K562 (cell line): Measurements from ENCODE around the gene HCRT. TPM values are rescaled to one million over a fixed set of nuclear protein-coding genes. Genes with fewer than 3 reads are reported as not detected.
A peak's percentile ranks its signal among the peaks of the same experiment; 100 is the strongest.

Source experiments
- ATAC-seq: fragments of 200-7000 bp; cut with Tn5 transposase; 3 replicates; pipeline ENCODE4 v1.9.1; 2020; ENCODE audit warnings: moderate library complexity
- BruUV-seq: library from RNA; stranded (reverse); fragments of 400-500 nt; replicated peaks from 2 replicates; lab custom pipeline; 2021; lab: Mats Ljungman, UMichigan
- CTCF ChIA-PET: fragments of 300-600 bp; formaldehyde crosslinking; extraction: SDS; loops from one replicate; lab custom pipeline; 2021; ENCODE audit warnings: low intra/inter-chr PET ratio; lab: Yijun Ruan, JAX
- POLR2A ChIA-PET: fragments of 300-600, 350-650 bp; sonication (Branson Sonifier 250); formaldehyde crosslinking; extraction: SDS; loops from one replicate; lab custom pipeline; 2021; ENCODE audit warnings: antibody characterized with exemption, inconsistent platforms; lab: Yijun Ruan, JAX
- DNase-seq, 4 experiments: peaks; one replicate each; pipeline versions ENCODE4 v3.0.0 to v3.0.0-alpha.2; 2011 to 2018; ENCODE audit warnings: low spot score in 3 of 4, mixed read lengths in 3 of 4; ENCODE audit errors: extremely low read depth in 1 of 4
- FAIRE-seq: peaks from 2 replicates; lab custom pipeline; 2011; peaks lifted over from hg19 to GRCh38; lab: Jason Lieb, UNC
- H2AFZ ChIP-seq: 2 replicates; pipeline ENCODE4 v1.6.0; 2011; ENCODE audit warnings: low read depth, low read length, control low read depth, inconsistent platforms
- H3K27ac ChIP-seq: fragments of 200-600 bp; 3 replicates; pipeline ENCODE4 v1.8.0; 2011; ENCODE audit warnings: low read depth, mild to moderate bottlenecking, control low read depth, inconsistent platforms, low read length, moderate library complexity, mixed read lengths; ENCODE audit errors: extremely low read depth
- H3K27me3 ChIP-seq, 2 experiments: fragments of 300-600 bp in 1 of 2; 2 replicates in 1 of 2; 3 replicates in 1 of 2; pipeline versions ENCODE4 v1.6.0 to v1.8.0; 2011; ENCODE audit warnings: inconsistent platforms in 2 of 2, low read length in 2 of 2, mild to moderate bottlenecking in 1 of 2, mixed read lengths in 1 of 2, moderate library complexity in 1 of 2; ENCODE audit not compliant: control insufficient read depth in 2 of 2, insufficient read depth in 2 of 2
- H3K36me3 ChIP-seq: fragments of 300-600 bp; 3 replicates; pipeline ENCODE4 v1.8.0; 2011; ENCODE audit warnings: mild to moderate bottlenecking, low read length, inconsistent platforms; ENCODE audit not compliant: control insufficient read depth, insufficient read depth
- H3K4me1 ChIP-seq, 2 experiments: fragments of 200-600 bp in 1 of 2; replicated peaks in 1 of 2; 2 replicates in 1 of 2; 3 replicates in 1 of 2; pipeline versions ENCODE4 v1.5.1 to v1.8.0; 2011; ENCODE audit warnings: inconsistent platforms in 2 of 2, low read length in 2 of 2, mild to moderate bottlenecking in 1 of 2, mixed read lengths in 1 of 2, moderate library complexity in 1 of 2; ENCODE audit not compliant: control insufficient read depth in 2 of 2, insufficient read depth in 2 of 2
- H3K4me2 ChIP-seq: 2 replicates; pipeline ENCODE4 v1.6.1; 2011; ENCODE audit warnings: low read length, control low read depth, inconsistent platforms, mixed read lengths; ENCODE audit not compliant: insufficient read depth
- H3K4me3 ChIP-seq: fragments of 200-600 bp; sonication (generic), shearing (Covaris generic); 2 replicates; pipeline ENCODE4 v1.5.1; 2016; ENCODE audit warnings: control low read depth, inconsistent platforms
- H3K79me2 ChIP-seq: fragments of 200-600 bp; 3 replicates; pipeline ENCODE4 v1.8.0; 2011; ENCODE audit warnings: low read length, inconsistent platforms; ENCODE audit not compliant: control insufficient read depth, insufficient read depth
- H3K9ac ChIP-seq, 2 experiments: 2 replicates each; pipeline versions ENCODE4 v1.6.0 to v1.6.1; 2011; ENCODE audit warnings: low read depth in 2 of 2, low read length in 2 of 2, control low read depth in 1 of 2, inconsistent platforms in 1 of 2, mild to moderate bottlenecking in 1 of 2, mixed read lengths in 1 of 2; ENCODE audit not compliant: insufficient read depth in 1 of 2
- H3K9me1 ChIP-seq: one replicate; pipeline ENCODE4 v1.6.0; 2011; ENCODE audit warnings: inconsistent platforms, mild to moderate bottlenecking, low read length, moderate library complexity; ENCODE audit not compliant: control insufficient read depth, insufficient read depth
- H3K9me3 ChIP-seq: replicated peaks from 2 replicates; pipeline ENCODE4 v1.5.1; 2011; ENCODE audit warnings: low read depth, low read length, inconsistent platforms; ENCODE audit not compliant: control insufficient read depth, insufficient read depth
- H4K20me1 ChIP-seq: replicated peaks from 2 replicates; pipeline ENCODE4 v1.6.1; 2011; ENCODE audit warnings: low read length, inconsistent platforms, mixed read lengths; ENCODE audit not compliant: control insufficient read depth, insufficient read depth
- BCOR ChIP-seq: fragments of 450-650 bp; IDR thresholded peaks from 2 replicates; pipeline ENCODE4 v1.6.1; 2016
- HNRNPLL ChIP-seq: fragments of 200-400 bp; formaldehyde crosslinking; IDR thresholded peaks from 2 replicates; pipeline ENCODE4 v1.6.1; 2017; ENCODE audit warnings: low read length, low read depth, mild to moderate bottlenecking; ENCODE audit not compliant: poor library complexity, severe bottlenecking
- POLR2G ChIP-seq: fragments of 200-400 bp; formaldehyde crosslinking; IDR thresholded peaks from 2 replicates; pipeline ENCODE4 v1.6.1; 2017; ENCODE audit warnings: low read depth, mild to moderate bottlenecking, antibody characterized with exemption, low read length, moderate library complexity
- RBFOX2 ChIP-seq: fragments of 200-400 bp; formaldehyde crosslinking; IDR thresholded peaks from 2 replicates; pipeline ENCODE4 v1.6.1; 2017; ENCODE audit warnings: low read depth, mild to moderate bottlenecking, low read length, moderate library complexity
- RBM25 ChIP-seq: fragments of 200-400 bp; formaldehyde crosslinking; IDR thresholded peaks from 2 replicates; pipeline ENCODE4 v1.6.1; 2018; ENCODE audit warnings: low read length, low read depth, moderate library complexity; ENCODE audit not compliant: severe bottlenecking
- WGBS: fragments of 100-300 bp; shearing (Covaris generic); methylation state at CpG from one replicate; pipeline ENCODE4 v1.1.6; 2016; ENCODE audit warnings: low coverage, mixed read lengths; ENCODE audit not compliant: insufficient coverage; ENCODE audit errors: missing lambda C conversion rate; 5-methylcytosine and 5-hydroxymethylcytosine counted together
- in situ Hi-C: fragments of 300-500 bp; cut with MboI; formaldehyde crosslinking; loops from 4 replicates; pipeline ENCODE4 v1.15.0; 2018; ENCODE audit warnings: inconsistent platforms, mixed read lengths
- intact Hi-C: fragments of 100-400 bp; cut with micrococcal nuclease; formaldehyde crosslinking; loops from 2 replicates; pipeline ENCODE4 v1.14.2; 2022
- polyA plus RNA-seq, 8 experiments: library from polyadenylated mRNA; depleted of rRNA in 4 of 8; stranded (reverse) in 5 of 8; unstranded in 3 of 8; fragments of >200 nt; fragmentation: Nextera tagmentation in 2 of 8; fragmentation: Illumina TruSeq in 1 of 8; extraction: Ambion mirVana in 2 of 8; extraction: Trizol in 1 of 8; gene quantifications; 2 replicates each; pipeline versions ENCODE4 v1.2.1 to v1.2.3, GENCODE V29; 2011 to 2014; ENCODE audit warnings: inconsistent platforms in 1 of 8, missing spikeins in 1 of 8
- total RNA-seq, 7 experiments: library from RNA; depleted of rRNA in 6 of 7; stranded (reverse); fragments of >200 nt in 6 of 7; fragmentation: Illumina TruSeq in 2 of 7; extraction: Trizol in 2 of 7; gene quantifications; 2 replicates each; pipeline versions ENCODE4 v1.2.1 to v1.2.3, GENCODE V29; 2011 to 2021; ENCODE audit warnings: low replicate concordance in 1 of 7

The HCRT gene
- total and polyA plus RNA-seq, 9 of the 15 experiments (the other 6 are each of a cell fraction or from before 2014, with no cell fraction given): not detected

DNA sequence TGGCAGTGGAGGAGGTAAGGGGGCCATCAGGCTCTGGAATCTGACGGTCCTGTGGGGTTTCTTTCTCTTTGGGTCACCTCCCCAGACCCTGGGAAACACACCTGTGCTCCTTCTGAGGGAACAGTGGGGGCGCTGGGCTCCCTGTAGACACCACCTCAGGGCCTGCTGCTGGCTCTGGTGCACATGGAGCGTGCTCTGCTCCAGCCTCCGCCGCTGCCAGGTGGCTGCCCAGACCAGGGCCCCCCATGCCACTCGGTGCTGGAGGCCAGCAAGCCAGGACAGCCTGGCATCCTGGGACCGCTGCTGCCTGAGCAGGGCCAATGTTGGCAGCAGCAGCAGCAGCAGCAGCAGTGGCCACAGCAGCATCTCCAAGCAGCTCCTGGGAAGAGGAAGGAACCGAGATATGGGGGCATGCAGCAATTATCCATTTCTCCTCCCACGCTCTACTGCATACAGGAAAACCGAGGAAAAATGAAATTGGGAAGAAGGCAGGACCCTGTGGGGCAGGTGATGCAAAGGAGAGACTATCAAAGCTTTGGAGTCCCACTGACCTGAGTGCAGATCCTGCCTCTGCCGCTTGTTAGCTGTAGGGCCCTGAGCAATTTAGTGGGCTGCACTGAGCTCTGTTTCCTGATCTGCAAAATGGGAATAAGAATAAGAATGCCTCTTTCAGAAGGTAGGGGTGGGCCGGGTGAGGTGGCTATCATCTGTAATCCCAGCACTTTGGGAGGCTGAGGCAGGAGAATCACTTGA is 8.1 kb upstream of the HCRT start:
- 48% methylated on average over 10 of the region's 12 CpGs for WGBS
- in situ Hi-C loops (no loop called here), intact Hi-C loops (no loop called here)
- ChIA-PET POLR2A (interaction anchor here (0.6 to 1.5 kb wide), 6 partner anchors 10 to 371 kb away, joined by 3 to 7 read pairs (median 4); no protein-coding TSS in a partner anchor), CTCF (no interaction called here)
- H3K9me1 ChIP-seq: no peaks in the 10 kb centered on the region
- H3K36me3 ChIP-seq: peaks cover 5% of the 10 kb centered on the region; the same call in 1 of the 3 replicates
- H3K4me2 ChIP-seq: peak overlapping the region; percentile 100
- no peaks in the 10 kb centered on the region for H3K9me3 ChIP-seq
- H3K27me3 ChIP-seq: no peaks in the 10 kb centered on the region
- peak overlapping the region; percentile 95 to 96 for H3K9ac ChIP-seq
- peak overlapping the region; percentile 100 for H2AFZ ChIP-seq
- H3K79me2 ChIP-seq: peaks cover 11% of the 10 kb centered on the region; the same call in 2 of the 3 replicates
- H3K4me3 ChIP-seq: peak overlapping the region; percentile 70
- peaks cover 6 to 29% of the 10 kb centered on the region in 2 experiments; a peak in 3 of 5 replicates for H3K4me1 ChIP-seq
- no TSS peak for BruUV-seq
- DNase-seq: no peak
- ATAC-seq: peak; percentile 23
- H4K20me1 ChIP-seq: no peaks in the 10 kb centered on the region
- peak overlapping the region; percentile 87; the same call in 2 of the 3 replicates for H3K27ac ChIP-seq
- no peak for FAIRE-seq
- TF ChIP-seq BCOR (peak; percentile 53), RBFOX2 (peak; percentile 21; the same call in 1 of the 2 replicates), POLR2G (0 out of 2 replicates have a peak, but pooled peaks have one; percentile 27), HNRNPLL (no peak), RBM25 (peak; percentile 62)
